Activated CD4-positive, alpha-beta T cell treated with anti-CD3 and anti-CD28 coated beads, Interleukin-2, amount 10 ng/mL, durations not matched to agents 7 days and 5 days (primary cell): ENCODE results near the gene C17orf107. TPM values are rescaled to one million over a fixed set of nuclear protein-coding genes. Genes with fewer than 3 reads are reported as not detected.

ENCODE experiments used
- CTCF ChIA-PET: fragments of 350-600 bp; sonication (Branson Sonifier 250); formaldehyde crosslinking; loops from one replicate; lab custom pipeline; 2021; ENCODE audit warnings: antibody characterized with exemption; lab: Charles Lee
- POLR2A ChIA-PET: fragments of 350-600 bp; sonication (Branson Sonifier 250); formaldehyde crosslinking; loops from one replicate; lab custom pipeline; 2021; ENCODE audit warnings: antibody characterized with exemption; lab: Charles Lee
- DNase-seq: peaks from one replicate; pipeline ENCODE4 v3.0.0-alpha.2; 2020
- H3K27ac Mint-ChIP-seq: one replicate; pipeline ENCODE4 v1.8.0; 2021; ENCODE audit warnings: mild to moderate bottlenecking, moderate library complexity, mixed read lengths
- H3K27me3 Mint-ChIP-seq: one replicate; pipeline ENCODE4 v1.8.0; 2021; ENCODE audit warnings: mixed read lengths
- H3K36me3 Mint-ChIP-seq: one replicate; pipeline ENCODE4 v1.8.0; 2021; ENCODE audit warnings: low read depth, mixed read lengths
- H3K4me1 Mint-ChIP-seq: one replicate; pipeline ENCODE4 v1.8.0; 2021; ENCODE audit warnings: mixed read lengths
- H3K4me3 Mint-ChIP-seq: one replicate; pipeline ENCODE4 v1.8.0; 2021; ENCODE audit warnings: mild to moderate bottlenecking, moderate library complexity, mixed read lengths
- H3K9me3 Mint-ChIP-seq: one replicate; pipeline ENCODE4 v1.8.0; 2021; ENCODE audit warnings: mixed read lengths
- total RNA-seq, 2 experiments: library from RNA; stranded (reverse); gene quantifications; one replicate each; pipeline ENCODE4 v1.2.3, GENCODE V29; 2021

Gene C17orf107
- total RNA-seq, 2 experiments from 2014 or later: 0.77 to 0.92 TPM

DNA sequence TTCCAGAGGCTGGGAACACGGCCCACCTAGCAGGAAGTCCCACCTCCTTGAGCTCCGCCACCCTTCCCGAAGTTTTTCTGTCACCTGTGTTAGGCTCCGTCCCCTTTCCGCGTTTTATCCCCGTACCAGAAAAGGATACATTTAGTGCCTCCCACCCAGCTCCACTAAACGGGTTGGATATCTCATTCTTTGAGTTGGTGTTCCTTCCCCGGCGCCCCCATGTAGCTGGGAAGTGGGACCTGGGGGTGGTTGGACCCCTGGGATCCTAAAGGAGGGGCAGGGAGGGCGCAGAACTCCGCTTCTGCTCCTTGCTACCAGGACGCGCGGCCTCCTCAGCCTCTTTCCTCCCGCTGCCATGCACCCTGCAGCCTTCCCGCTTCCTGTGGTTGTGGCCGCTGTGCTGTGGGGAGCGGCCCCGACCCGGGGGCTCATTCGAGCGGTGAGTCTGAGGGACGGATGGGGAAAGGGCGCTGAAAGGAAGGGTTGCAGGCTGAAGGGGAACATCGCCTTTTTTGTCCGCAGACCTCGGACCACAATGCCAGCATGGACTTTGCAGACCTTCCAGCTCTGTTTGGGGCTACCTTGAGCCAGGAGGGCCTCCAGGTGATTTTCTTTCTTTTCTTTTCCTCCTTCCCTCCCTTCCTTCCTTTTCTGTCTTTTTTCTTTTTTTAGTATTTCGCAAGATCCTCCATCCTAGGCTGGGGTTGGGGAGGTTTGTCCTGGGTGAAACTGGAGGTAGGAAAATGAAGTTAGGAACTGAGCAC lies 41.4 kb downstream of the C17orf107 start:
- peak overlapping the region; percentile 92 for H3K4me3 Mint-ChIP-seq
- no peaks in the 10 kb centered on the region for H3K9me3 Mint-ChIP-seq
- H3K27me3 Mint-ChIP-seq: no peaks in the 10 kb centered on the region
- ChIA-PET CTCF (interaction anchor here (0.9 to 1.7 kb wide), 6 partner anchors 27 to 139 kb away, joined by 3 to 8 read pairs (median 3); partner anchors contain the start of genes C17orf107, CHRNE and SPAG7), POLR2A (interaction anchor here (0.5 to 2.0 kb wide), 5 partner anchors 8 to 41 kb away, joined by 3 to 11 read pairs (median 9); partner anchors contain the start of genes C17orf107, PFN1 and SPAG7)
- DNase-seq: peak; percentile 67
- H3K4me1 Mint-ChIP-seq: peaks cover 65% of the 10 kb centered on the region
- peak overlapping the region; percentile 96 for H3K27ac Mint-ChIP-seq
- peaks cover 79% of the 10 kb centered on the region for H3K36me3 Mint-ChIP-seq

DNA sequence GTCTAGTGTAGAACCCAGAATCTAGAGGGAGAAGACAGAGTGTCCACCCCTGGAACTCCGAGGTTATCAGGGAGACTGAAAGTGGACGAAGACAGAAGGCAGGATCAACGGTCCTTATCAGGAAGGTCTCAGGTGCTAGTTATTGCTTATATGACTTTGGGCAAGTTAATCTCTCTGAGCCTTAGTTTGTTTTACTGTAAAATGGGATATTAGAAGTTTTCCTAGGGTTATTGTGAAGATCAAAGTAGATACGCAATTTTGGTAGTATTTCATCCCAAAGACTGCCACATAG lies 41.9 kb downstream of the C17orf107 start:
- Mint-ChIP-seq H3K4me1 (peaks cover 62% of the 10 kb centered on the region), H3K4me3 (peak overlapping the region; percentile 92), H3K9me3 (no peaks in the 10 kb centered on the region), H3K27me3 (no peaks in the 10 kb centered on the region), H3K36me3 (peaks cover 79% of the 10 kb centered on the region), H3K27ac (peak overlapping the region; percentile 96)
- POLR2A ChIA-PET: interaction anchor here (0.5 to 0.7 kb wide), 2 partner anchors 22 to 41 kb away, joined by 3 to 5 read pairs; no protein-coding TSS in a partner anchor
- no peak for DNase-seq
- CTCF ChIA-PET: interaction anchor here (1.5 kb wide), 1 partner anchor 30 kb away, joined by 3 read pairs; no protein-coding TSS in a partner anchor

DNA sequence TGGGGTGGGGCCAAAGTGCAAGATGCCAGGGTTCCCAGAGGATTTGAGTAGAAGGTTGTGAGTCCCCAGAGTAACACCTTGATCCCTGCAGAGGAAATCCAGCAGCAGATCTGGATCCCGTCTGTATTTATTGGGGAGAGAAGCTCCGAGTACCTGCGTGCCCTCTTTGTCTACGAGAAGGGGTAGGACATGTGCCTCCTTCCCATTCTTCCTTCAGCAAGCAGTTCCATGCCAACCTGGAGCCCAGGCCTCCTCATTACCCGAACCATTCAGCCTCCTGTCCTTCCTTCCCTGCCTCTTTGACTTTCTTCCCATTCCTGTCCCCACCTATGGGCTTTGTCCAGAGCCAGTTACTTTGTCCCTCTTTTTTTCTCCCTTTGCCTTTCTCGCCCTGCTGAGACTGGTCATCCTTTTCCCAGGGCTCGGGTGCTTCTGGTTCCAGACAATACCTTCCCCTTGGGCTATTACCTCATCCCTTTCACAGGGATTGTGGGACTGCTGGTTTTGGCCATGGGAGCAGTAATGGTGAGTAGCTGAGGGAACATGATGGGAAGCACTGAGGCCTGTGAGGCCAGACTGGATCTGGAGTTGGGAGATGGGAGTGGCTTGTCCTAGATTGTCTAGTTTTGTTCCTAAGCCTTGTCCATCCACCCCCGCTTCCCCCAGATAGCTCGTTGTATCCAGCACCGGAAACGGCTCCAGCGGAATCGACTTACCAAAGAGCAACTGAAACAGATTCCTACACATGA lies 43.6 kb downstream of the C17orf107 start:
- no peak for DNase-seq
- H3K36me3 Mint-ChIP-seq: peaks cover 83% of the 10 kb centered on the region
- H3K4me1 Mint-ChIP-seq: peaks cover 51% of the 10 kb centered on the region
- H3K27ac Mint-ChIP-seq: peak overlapping the region; percentile 67
- ChIA-PET POLR2A (no interaction called here), CTCF (no interaction called here)
- H3K4me3 Mint-ChIP-seq: peak overlapping the region; percentile 92
- no peaks in the 10 kb centered on the region for H3K9me3 Mint-ChIP-seq
- H3K27me3 Mint-ChIP-seq: no peaks in the 10 kb centered on the region

DNA sequence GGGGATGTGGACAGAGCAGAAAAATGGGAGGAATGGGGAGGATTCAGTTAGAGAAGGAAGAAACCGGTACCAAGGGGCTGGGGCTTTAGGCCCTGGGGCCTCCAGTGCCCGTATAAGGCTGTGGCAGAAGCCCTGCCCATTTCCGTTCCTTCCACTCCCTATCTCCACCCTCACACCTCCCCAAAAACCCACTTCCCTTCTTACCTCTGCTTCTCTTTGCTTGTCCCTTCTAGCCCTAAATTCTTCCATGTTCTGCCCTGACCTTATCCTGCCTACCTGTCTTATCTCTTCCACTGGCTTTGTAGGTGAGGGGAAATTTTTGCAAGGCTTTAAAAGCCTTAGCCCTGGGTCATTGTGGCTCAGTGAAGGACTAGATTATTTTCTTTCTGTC lies 44.8 kb downstream of the C17orf107 start:
- DNase-seq: peak; percentile 82

DNA sequence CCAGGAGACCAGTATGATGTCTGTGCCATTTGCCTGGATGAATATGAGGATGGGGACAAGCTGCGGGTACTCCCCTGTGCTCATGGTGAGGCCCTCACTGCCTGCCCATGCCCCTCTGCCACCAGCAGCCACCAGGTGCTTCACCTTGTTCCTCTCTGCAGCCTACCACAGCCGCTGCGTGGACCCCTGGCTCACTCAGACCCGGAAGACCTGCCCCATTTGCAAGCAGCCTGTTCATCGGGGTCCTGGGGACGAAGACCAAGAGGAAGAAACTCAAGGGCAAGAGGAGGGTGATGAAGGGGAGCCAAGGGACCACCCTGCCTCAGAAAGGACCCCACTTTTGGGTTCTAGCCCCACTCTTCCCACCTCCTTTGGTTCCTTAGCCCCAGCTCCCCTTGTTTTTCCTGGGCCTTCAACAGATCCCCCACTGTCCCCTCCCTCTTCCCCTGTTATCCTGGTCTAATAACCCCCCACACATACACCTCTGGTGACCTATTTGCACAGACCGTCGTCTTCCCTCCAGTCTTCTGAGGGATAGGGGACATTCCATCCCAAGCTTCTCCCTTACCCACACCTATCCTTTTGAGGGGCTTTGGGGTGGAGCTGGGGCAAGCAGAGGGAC lies 45.3 kb downstream of the C17orf107 start:
- Mint-ChIP-seq H3K4me3 (peak overlapping the region; percentile 92), H3K27me3 (no peaks in the 10 kb centered on the region), H3K36me3 (peaks cover 72% of the 10 kb centered on the region), H3K4me1 (peaks cover 38% of the 10 kb centered on the region), H3K9me3 (no peaks in the 10 kb centered on the region), H3K27ac (peak overlapping the region; percentile 99)
- CTCF ChIA-PET: interaction anchor here (0.9 kb wide), 1 partner anchor 24 kb away, joined by 3 read pairs; no protein-coding TSS in a partner anchor
- POLR2A ChIA-PET: interaction anchor here (6.2 kb wide), 1 partner anchor 23 kb away, joined by 44 read pairs; the partner anchor contains the start of gene SPAG7
- peak; percentile 34 for DNase-seq

More for the DNA sequence above, 44.8 kb downstream of the C17orf107 start:
- Mint-ChIP-seq H3K9me3 (no peaks in the 10 kb centered on the region), H3K4me1 (peaks cover 40% of the 10 kb centered on the region), H3K27me3 (no peaks in the 10 kb centered on the region), H3K4me3 (peak overlapping the region; percentile 92), H3K36me3 (peaks cover 73% of the 10 kb centered on the region), H3K27ac (peak overlapping the region; percentile 99)
- CTCF ChIA-PET: no interaction called here
- POLR2A ChIA-PET: interaction anchor here (0.7 to 6.2 kb wide), 2 partner anchors 13 to 24 kb away, joined by 3 to 44 read pairs; partner anchors contain the start of gene SPAG7

- Mint-ChIP-seq H3K27me3 (no peaks in the 10 kb centered on the region), H3K27ac (peak overlapping the region; percentile 99), H3K4me1 (peaks cover 41% of the 10 kb centered on the region), H3K4me3 (peak overlapping the region; percentile 92), H3K36me3 (peaks cover 68% of the 10 kb centered on the region), H3K9me3 (no peaks in the 10 kb centered on the region)
- ChIA-PET POLR2A (interaction anchor here (6.2 kb wide), 1 partner anchor 22 kb away, joined by 44 read pairs; the partner anchor contains the start of gene SPAG7), CTCF (interaction anchor here (0.9 kb wide), 1 partner anchor 23 kb away, joined by 3 read pairs; no protein-coding TSS in a partner anchor)
- peak; percentile 84 for DNase-seq
These were observed 46.0 kb downstream of the C17orf107 start for GRCh38 chr17:4945176-4945943.

- Mint-ChIP-seq H3K36me3 (peaks cover 63% of the 10 kb centered on the region), H3K27me3 (no peaks in the 10 kb centered on the region), H3K4me1 (peaks cover 46% of the 10 kb centered on the region), H3K27ac (peak overlapping the region; percentile 99), H3K9me3 (no peaks in the 10 kb centered on the region), H3K4me3 (peak overlapping the region; percentile 92)
- ChIA-PET CTCF (interaction anchor here (0.9 kb wide), 1 partner anchor 22 kb away, joined by 3 read pairs; no protein-coding TSS in a partner anchor), POLR2A (interaction anchor here (6.2 kb wide), 1 partner anchor 22 kb away, joined by 44 read pairs; the partner anchor contains the start of gene SPAG7)
- no peak for DNase-seq
These were observed 46.6 kb downstream of the C17orf107 start for GRCh38 chr17:4945944-4946280.

DNA sequence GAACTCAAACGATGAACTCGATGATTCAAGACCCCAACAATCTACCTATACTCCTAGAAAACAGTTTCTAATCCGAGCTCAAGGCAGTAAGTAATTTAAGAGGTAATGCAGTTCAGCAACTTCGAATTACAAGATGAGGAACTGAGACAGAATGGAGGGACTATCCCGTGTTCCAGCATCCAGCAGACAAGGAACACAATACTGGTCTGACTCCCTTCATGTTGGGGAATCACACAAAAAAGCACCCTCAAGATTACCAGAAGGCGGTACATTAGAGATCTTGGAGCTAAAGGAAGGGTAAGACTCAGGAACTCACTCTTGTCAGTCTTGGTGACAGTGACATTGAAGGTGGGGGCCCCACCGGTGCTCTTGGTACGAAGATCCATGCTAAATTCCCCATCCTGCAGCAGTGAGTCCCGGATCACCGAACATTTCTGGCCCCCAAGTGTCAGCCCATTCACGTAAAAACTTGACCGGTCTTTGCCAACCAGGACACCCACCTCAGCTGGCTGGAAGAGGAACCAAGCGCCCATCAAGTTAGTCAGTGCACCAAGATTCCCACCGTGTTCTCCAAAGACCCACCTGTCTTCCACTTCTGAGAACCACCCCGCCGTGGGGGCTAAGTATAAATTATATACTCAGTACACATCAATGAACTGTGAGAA lies 47.1 kb downstream of the C17orf107 start:
- no peaks in the 10 kb centered on the region for H3K27me3 Mint-ChIP-seq
- peak overlapping the region; percentile 99 for H3K27ac Mint-ChIP-seq
- DNase-seq: no peak
- peaks cover 52% of the 10 kb centered on the region for H3K4me1 Mint-ChIP-seq
- H3K36me3 Mint-ChIP-seq: peaks cover 58% of the 10 kb centered on the region
- H3K4me3 Mint-ChIP-seq: peak overlapping the region; percentile 92
- ChIA-PET POLR2A (interaction anchor here (1.0 to 6.2 kb wide), 2 partner anchors 15 to 21 kb away, joined by 3 to 44 read pairs; partner anchors contain the start of gene SPAG7), CTCF (interaction anchor here (0.6 kb wide), 1 partner anchor 21 kb away, joined by 3 read pairs; the partner anchor contains the start of gene SPAG7)
- H3K9me3 Mint-ChIP-seq: no peaks in the 10 kb centered on the region

DNA sequence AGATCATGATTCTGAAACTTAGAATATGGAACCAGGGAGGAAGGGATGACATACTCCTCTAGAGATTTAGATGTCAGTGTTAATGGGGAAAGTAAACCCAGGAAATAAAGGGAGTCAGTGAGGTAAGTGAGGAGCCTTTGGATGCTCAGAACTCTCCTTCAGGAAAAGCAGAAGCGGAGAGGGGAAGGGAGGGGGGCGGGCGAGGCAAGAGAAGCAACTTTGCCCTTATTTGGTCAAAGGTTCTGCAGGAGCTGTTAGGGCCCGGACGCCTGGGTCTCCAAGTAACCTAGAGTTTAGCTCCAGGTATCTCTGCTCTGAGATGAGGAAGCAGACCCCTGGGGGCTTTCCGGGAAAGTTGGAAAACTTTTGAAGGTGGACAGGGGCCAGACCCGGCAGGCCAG lies 47.7 kb downstream of the C17orf107 start:
- POLR2A ChIA-PET: interaction anchor here (1.0 to 6.2 kb wide), 2 partner anchors 15 to 21 kb away, joined by 3 to 44 read pairs; partner anchors contain the start of gene SPAG7
- H3K4me3 Mint-ChIP-seq: peak overlapping the region; percentile 92
- H3K9me3 Mint-ChIP-seq: no peaks in the 10 kb centered on the region
- CTCF ChIA-PET: interaction anchor here (0.6 kb wide), 2 partner anchors 9 to 20 kb away, joined by 3 read pairs; partner anchors contain the start of gene SPAG7
- H3K27ac Mint-ChIP-seq: peak overlapping the region; percentile 99
- peaks cover 52% of the 10 kb centered on the region for H3K4me1 Mint-ChIP-seq
- no peak for DNase-seq
- peaks cover 52% of the 10 kb centered on the region for H3K36me3 Mint-ChIP-seq
- no peaks in the 10 kb centered on the region for H3K27me3 Mint-ChIP-seq

DNA sequence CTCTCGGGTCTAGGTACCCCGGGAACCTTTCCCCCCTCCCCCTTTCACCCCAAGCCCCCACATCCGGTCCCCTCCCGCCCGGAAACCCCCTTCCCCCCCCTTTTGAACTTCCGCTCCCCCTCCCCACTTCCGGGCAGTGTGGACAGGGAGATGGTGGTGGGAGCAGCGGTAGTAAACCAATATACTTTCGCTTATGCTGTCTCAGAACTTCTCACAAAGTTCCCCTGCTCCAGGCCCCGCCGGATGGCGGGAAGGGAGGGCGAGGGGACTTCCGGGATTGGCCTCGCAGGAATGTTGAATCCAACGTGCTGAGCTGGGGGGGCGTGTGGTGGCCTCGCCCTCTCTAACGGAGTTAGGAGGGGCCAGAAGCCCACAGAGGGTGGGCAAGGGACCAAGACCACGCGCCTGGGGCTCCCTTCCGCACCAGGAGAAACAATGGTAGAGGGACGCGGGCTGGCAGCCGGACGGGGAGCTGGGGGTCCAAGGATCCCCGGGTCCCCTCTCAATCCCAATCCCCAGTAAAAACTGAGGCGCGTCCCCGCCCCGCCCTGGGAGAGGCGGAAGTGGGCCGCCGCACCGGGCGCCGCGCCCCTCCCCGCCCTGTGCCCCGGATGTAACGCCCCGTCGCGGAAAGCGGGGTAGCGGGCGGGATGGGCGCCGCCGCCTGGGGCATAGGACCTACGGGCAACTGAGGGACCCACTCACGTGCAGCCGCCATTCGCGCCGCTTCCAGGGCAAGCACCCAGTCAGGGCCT lies 48.3 kb downstream of the C17orf107 start:
- DNase-seq: peak; percentile 78
- CTCF ChIA-PET: interaction anchor here (0.6 to 0.8 kb wide), 2 partner anchors 9 to 20 kb away, joined by 3 read pairs; partner anchors contain the start of gene SPAG7
- POLR2A ChIA-PET: interaction anchor here (1.0 to 6.2 kb wide), 2 partner anchors 14 to 20 kb away, joined by 3 to 44 read pairs; partner anchors contain the start of gene SPAG7
- peaks cover 47% of the 10 kb centered on the region for H3K4me1 Mint-ChIP-seq
- no peaks in the 10 kb centered on the region for H3K9me3 Mint-ChIP-seq
- no peaks in the 10 kb centered on the region for H3K27me3 Mint-ChIP-seq
- H3K36me3 Mint-ChIP-seq: peaks cover 47% of the 10 kb centered on the region
- peak overlapping the region; percentile 99 for H3K27ac Mint-ChIP-seq
- peak overlapping the region; percentile 92 for H3K4me3 Mint-ChIP-seq
